ENCODE results near the gene CCN2.

CCN2 gene

DNA sequence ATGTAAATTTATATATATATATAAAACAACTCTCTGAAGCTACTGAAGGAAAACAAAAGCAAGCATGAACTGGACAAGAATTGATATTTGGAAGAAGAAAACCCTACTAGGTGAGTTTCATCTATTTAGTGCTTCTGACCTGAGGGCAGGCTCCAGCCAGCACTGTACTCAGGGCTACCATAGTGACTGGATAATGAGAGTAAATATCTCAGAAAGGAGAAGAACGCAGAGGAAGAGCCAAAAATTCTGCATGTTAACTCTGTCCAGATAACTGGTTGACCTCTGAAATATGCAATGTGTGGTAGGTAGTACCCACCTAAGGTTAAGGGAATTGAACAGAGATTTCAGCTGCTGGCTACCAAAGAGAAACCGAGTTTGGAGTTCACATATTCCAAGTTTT, 41.4 kb upstream of the CCN2 start:
- TF ChIP-seq EZH2phosphoT487 (IDR thresholded peaks at IDR 0.05; ENCODE audit: low read depth): no peak
- no peak for TF ChIP-seq CTCF (IDR thresholded peaks at IDR 0.05; ENCODE audit: low read depth, low read length)
- H2AFZ ChIP-seq (ENCODE audit: low read depth, low read length): no peak overlapping the region
- H3K4me3 ChIP-seq (ENCODE audit: low read length): no peak overlapping the region
- no peaks in the 10 kb centered on the region for H3K36me3 ChIP-seq (replicated peaks; ENCODE audit: low read depth, low read length)
- no peaks in the 10 kb centered on the region for H3K4me1 ChIP-seq (ENCODE audit: low read length)
- H3K9me3 ChIP-seq (ENCODE audit: insufficient read depth, low read length): no peaks in the 10 kb centered on the region
- no peak overlapping the region for H3K4me2 ChIP-seq (ENCODE audit: low read length)
- no peaks in the 10 kb centered on the region for H3K27me3 ChIP-seq (ENCODE audit: low read depth, low read length)
- no peak overlapping the region for H3K9ac ChIP-seq (ENCODE audit: low read length)
- H4K20me1 ChIP-seq (ENCODE audit: insufficient read depth, low read length): no peaks in the 10 kb centered on the region
- H3K79me2 ChIP-seq (ENCODE audit: low read length): no peaks in the 10 kb centered on the region
- H3K27ac ChIP-seq (ENCODE audit: low read length): no peak overlapping the region

- Histone ChIP-seq H3K9ac (ENCODE audit: low read length) (no peak overlapping the region), H3K4me3 (ENCODE audit: low read length) (no peak overlapping the region), H4K20me1 (ENCODE audit: insufficient read depth, low read length) (no peaks in the 10 kb centered on the region), H3K79me2 (ENCODE audit: low read length) (no peaks in the 10 kb centered on the region), H3K27me3 (ENCODE audit: low read depth, low read length) (no peaks in the 10 kb centered on the region), H3K36me3 (replicated peaks; ENCODE audit: low read depth, low read length) (no peaks in the 10 kb centered on the region), H3K27ac (ENCODE audit: low read length) (no peak overlapping the region), H3K4me1 (ENCODE audit: low read length) (no peaks in the 10 kb centered on the region), H3K4me2 (ENCODE audit: low read length) (no peak overlapping the region), H2AFZ (ENCODE audit: low read depth, low read length) (no peak overlapping the region), H3K9me3 (ENCODE audit: insufficient read depth, low read length) (no peaks in the 10 kb centered on the region)
- no peak for TF ChIP-seq EZH2phosphoT487 (IDR thresholded peaks at IDR 0.05; ENCODE audit: low read depth)
- TF ChIP-seq CTCF (IDR thresholded peaks at IDR 0.05; ENCODE audit: low read depth, low read length): no peak
Measured at GRCh38 chr6:131989036-131989435, 37.9 kb upstream of the CCN2 start.

DNA sequence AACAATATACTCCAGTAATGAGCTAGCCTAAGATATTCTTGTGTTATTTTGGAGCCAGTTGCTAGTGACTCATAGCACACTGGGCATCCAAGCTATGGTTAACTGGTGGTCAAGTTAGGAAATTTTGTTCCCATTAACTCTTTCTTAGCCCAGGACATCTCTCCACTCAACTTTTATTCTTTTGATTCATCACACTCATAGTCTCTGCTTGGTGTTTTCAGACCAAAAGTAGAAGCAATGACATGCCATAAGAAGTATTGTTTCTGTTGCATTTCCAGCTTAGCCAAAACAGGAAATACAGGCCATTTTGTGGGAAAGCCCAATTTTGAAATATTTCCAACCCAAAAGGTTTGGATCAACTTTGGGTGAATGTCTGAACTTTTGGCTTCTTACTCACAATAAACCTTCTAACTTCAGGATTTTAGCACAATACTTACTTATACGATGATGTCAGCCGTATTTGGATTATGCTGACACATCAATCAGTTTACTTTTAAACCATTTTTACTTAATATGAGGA, 31.6 kb upstream of the CCN2 start:
- H3K4me1 ChIP-seq (ENCODE audit: low read length): no peaks in the 10 kb centered on the region
- no peaks in the 10 kb centered on the region for H3K27me3 ChIP-seq (ENCODE audit: low read depth, low read length)
- H3K4me2 ChIP-seq (ENCODE audit: low read length): no peak overlapping the region
- no peaks in the 10 kb centered on the region for H3K9me3 ChIP-seq (ENCODE audit: insufficient read depth, low read length)
- H3K27ac ChIP-seq (ENCODE audit: low read length): no peak overlapping the region
- no peak for TF ChIP-seq CTCF (IDR thresholded peaks at IDR 0.05; ENCODE audit: low read depth, low read length)
- no peak for TF ChIP-seq EZH2phosphoT487 (IDR thresholded peaks at IDR 0.05; ENCODE audit: low read depth)
- no peak overlapping the region for H3K9ac ChIP-seq (ENCODE audit: low read length)
- no peak overlapping the region for H3K4me3 ChIP-seq (ENCODE audit: low read length)
- no peak overlapping the region for H2AFZ ChIP-seq (ENCODE audit: low read depth, low read length)
- H3K36me3 ChIP-seq (replicated peaks; ENCODE audit: low read depth, low read length): no peaks in the 10 kb centered on the region
- H3K79me2 ChIP-seq (ENCODE audit: low read length): no peaks in the 10 kb centered on the region
- no peaks in the 10 kb centered on the region for H4K20me1 ChIP-seq (ENCODE audit: insufficient read depth, low read length)

DNA sequence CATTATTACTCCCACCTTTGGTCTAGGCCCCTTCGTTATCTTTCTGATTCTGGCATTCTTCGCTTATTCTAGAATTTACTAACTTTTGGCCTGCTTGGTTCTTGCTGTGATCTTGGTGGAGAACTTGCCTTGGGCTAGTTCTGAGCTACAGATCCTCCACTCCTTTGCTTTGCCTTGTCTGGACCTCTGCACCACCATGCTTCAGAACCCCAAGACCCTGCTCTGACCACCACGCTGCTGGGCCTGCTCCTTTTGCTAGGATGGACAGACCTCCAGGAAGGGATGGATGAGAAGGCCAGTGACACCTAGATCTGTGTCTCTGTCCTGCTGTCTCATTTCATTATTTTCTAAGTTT, 30.4 kb upstream of the CCN2 start:
- TF ChIP-seq CTCF (IDR thresholded peaks at IDR 0.05; ENCODE audit: low read depth, low read length) (no peak), EZH2phosphoT487 (IDR thresholded peaks at IDR 0.05; ENCODE audit: low read depth) (no peak)
- no peaks in the 10 kb centered on the region for H3K79me2 ChIP-seq (ENCODE audit: low read length)
- no peaks in the 10 kb centered on the region for H3K9me3 ChIP-seq (ENCODE audit: insufficient read depth, low read length)
- H2AFZ ChIP-seq (ENCODE audit: low read depth, low read length): no peak overlapping the region
- no peak overlapping the region for H3K4me3 ChIP-seq (ENCODE audit: low read length)
- H3K9ac ChIP-seq (ENCODE audit: low read length): no peak overlapping the region
- H4K20me1 ChIP-seq (ENCODE audit: insufficient read depth, low read length): no peaks in the 10 kb centered on the region
- H3K4me1 ChIP-seq (ENCODE audit: low read length): no peaks in the 10 kb centered on the region
- H3K4me2 ChIP-seq (ENCODE audit: low read length): no peak overlapping the region
- no peaks in the 10 kb centered on the region for H3K27me3 ChIP-seq (ENCODE audit: low read depth, low read length)
- no peak overlapping the region for H3K27ac ChIP-seq (ENCODE audit: low read length)
- H3K36me3 ChIP-seq (replicated peaks; ENCODE audit: low read depth, low read length): no peaks in the 10 kb centered on the region
